Measurements from ENCODE around the gene KCNH3. TPM values are rescaled to one million over a fixed set of nuclear protein-coding genes. Genes with fewer than 3 reads are reported as not detected.
"Not testable (repeated sequence)": the region's sequence is repeated elsewhere in the genome, so short reads cannot be mapped to it uniquely, and the experiment has no call there.

The KCNH3 gene
- total RNA-seq, 1 donor from 2014 or later = 0.83 TPM

GRCh38 chr12:49527361-49528130 lies 11.3 kb upstream of the KCNH3 start:
- intact Hi-C loops (cut with micrococcal nuclease) = no loop called here

GRCh38 chr12:49529414-49529813 lies 9.4 kb upstream of the KCNH3 start:
- intact Hi-C loops (cut with micrococcal nuclease) = no loop called here

- intact Hi-C loops (cut with micrococcal nuclease) = no loop called here
Measured at GRCh38 chr12:49531745-49532144, 7.1 kb upstream of the KCNH3 start.

- intact Hi-C loops (cut with micrococcal nuclease) = no loop called here
Measured at GRCh38 chr12:49533331-49533730, 5.5 kb upstream of the KCNH3 start.

- intact Hi-C loops (cut with micrococcal nuclease) = not testable (repeated sequence)
Measured at GRCh38 chr12:49534122-49534521, 4.7 kb upstream of the KCNH3 start.

- intact Hi-C loops (cut with micrococcal nuclease) = no loop called here
Measured at GRCh38 chr12:49534731-49535278, 4.0 kb upstream of the KCNH3 start.

- intact Hi-C loops (cut with micrococcal nuclease) = no loop called here
Measured at GRCh38 chr12:49535921-49536525, 2.8 kb upstream of the KCNH3 start.

GRCh38 chr12:49536526-49537071 lies 2.2 kb upstream of the KCNH3 start:
- intact Hi-C loops (cut with micrococcal nuclease) = no loop called here

GRCh38 chr12:49537231-49537751 lies 1.5 kb upstream of the KCNH3 start:
- intact Hi-C loops (cut with micrococcal nuclease) = no loop called here

- intact Hi-C loops (cut with micrococcal nuclease) = loop anchor here (1.0 to 2.0 kb wide), 5 partner anchors 30 to 574 kb away; partner anchors contain the start of genes COX14, FMNL3 and MCRS1
Measured at GRCh38 chr12:49537752-49538509, 899 bp upstream of the KCNH3 start.

GRCh38 chr12:49539406-49540228 lies 787 bp downstream of the KCNH3 start:
- intact Hi-C loops (cut with micrococcal nuclease) = loop anchor here (2.0 kb wide), 1 partner anchor 167 kb away; the partner anchor contains the start of gene FMNL3

GRCh38 chr12:49540229-49541139 lies 1.7 kb downstream of the KCNH3 start:
- intact Hi-C loops (cut with micrococcal nuclease) = no loop called here

GRCh38 chr12:49541140-49541861 lies 2.5 kb downstream of the KCNH3 start:
- intact Hi-C loops (cut with micrococcal nuclease) = no loop called here

- intact Hi-C loops (cut with micrococcal nuclease) = no loop called here
Measured at GRCh38 chr12:49541911-49542505, 3.2 kb downstream of the KCNH3 start.

GRCh38 chr12:49542592-49543160 lies 3.8 kb downstream of the KCNH3 start:
- intact Hi-C loops (cut with micrococcal nuclease) = no loop called here

- intact Hi-C loops (cut with micrococcal nuclease) = no loop called here
Measured at GRCh38 chr12:49543221-49543913, 4.5 kb downstream of the KCNH3 start.
